Hepatocyte (in vitro differentiated cells): Measurements from ENCODE around the gene PCBP3. TPM values are rescaled to one million over a fixed set of nuclear protein-coding genes. Genes with fewer than 3 reads are reported as not detected.

Experiments
- DNase-seq: peaks from one replicate; pipeline ENCODE4 v3.0.0-alpha.2; 2016; ENCODE audit warnings: low spot score
- H2AFZ ChIP-seq: fragments of 200-600 bp; sonication (generic); 2 replicates; pipeline ENCODE4 v1.6.0; 2016; ENCODE audit warnings: antibody characterized with exemption, mild to moderate bottlenecking
- H3K27ac ChIP-seq: fragments of 200-600 bp; sonication (generic); 2 replicates; pipeline ENCODE4 v1.5.1; 2016; ENCODE audit warnings: mild to moderate bottlenecking
- H3K27me3 ChIP-seq: fragments of 200-600 bp; sonication (generic); 2 replicates; pipeline ENCODE4 v1.6.1; 2016
- H3K36me3 ChIP-seq: fragments of 200-600 bp; sonication (generic); replicated peaks from 2 replicates; pipeline ENCODE4 v1.5.1; 2016; ENCODE audit warnings: low read depth; ENCODE audit not compliant: insufficient read depth
- H3K4me1 ChIP-seq: fragments of 200-600 bp; sonication (generic); 2 replicates; pipeline ENCODE4 v1.5.1; 2016; ENCODE audit warnings: mild to moderate bottlenecking, moderate library complexity; ENCODE audit not compliant: insufficient read depth
- H3K4me2 ChIP-seq: fragments of 200-600 bp; sonication (generic); 2 replicates; pipeline ENCODE4 v1.6.0; 2016
- H3K4me3 ChIP-seq: fragments of 200-600 bp; sonication (generic); 2 replicates; pipeline ENCODE4 v1.5.1; 2016; ENCODE audit warnings: mild to moderate bottlenecking
- H3K79me2 ChIP-seq: fragments of 200-600 bp; sonication (generic); 2 replicates; pipeline ENCODE4 v1.6.0; 2017; ENCODE audit warnings: mild to moderate bottlenecking
- H3K9me2 ChIP-seq: fragments of 200-600 bp; sonication (generic); replicated peaks from 2 replicates; pipeline ENCODE4 v1.6.0; 2017; ENCODE audit warnings: mild to moderate bottlenecking; ENCODE audit not compliant: insufficient read depth
- H3K9me3 ChIP-seq: fragments of 200-600 bp; sonication (generic); 2 replicates; pipeline ENCODE4 v1.5.1; 2016; ENCODE audit warnings: low read depth, mild to moderate bottlenecking
- H4K20me1 ChIP-seq: fragments of 200-600 bp; sonication (generic); 2 replicates; pipeline ENCODE4 v1.6.0; 2016; ENCODE audit warnings: mild to moderate bottlenecking; ENCODE audit not compliant: insufficient read depth, poor library complexity, severe bottlenecking
- CTCF ChIP-seq: fragments of 200-600 bp; sonication (generic); IDR thresholded peaks from 2 replicates; pipeline ENCODE4 v1.5.1; 2016; ENCODE audit warnings: antibody characterized with exemption, mild to moderate bottlenecking; ENCODE audit not compliant: poor library complexity
- EZH2 ChIP-seq: fragments of 200-600 bp; sonication (generic); IDR thresholded peaks from 2 replicates; pipeline ENCODE4 v1.6.1; 2016; ENCODE audit warnings: antibody characterized with exemption, mild to moderate bottlenecking, borderline replicate concordance
- EZH2phosphoT487 ChIP-seq: fragments of 200-600 bp; sonication (generic); IDR thresholded peaks from one replicate; pipeline ENCODE4 v1.6.1; 2018; ENCODE audit warnings: antibody characterized with exemption, mild to moderate bottlenecking, low read depth, moderate library complexity; ENCODE audit not compliant: unreplicated experiment, severe bottlenecking
- WGBS: methylation state at CpG from one replicate; pipeline ENCODE4 v1.1.6; 2016; ENCODE audit warnings: low lambda C conversion rate; ENCODE audit errors: missing lambda C conversion rate; 5-methylcytosine and 5-hydroxymethylcytosine counted together
- polyA plus RNA-seq: library from polyadenylated mRNA; unstranded; fragments of >200 nt; fragmentation: Nextera tagmentation; extraction: Ambion mirVana; gene quantifications from 2 replicates; pipeline ENCODE4 v1.2.1, GENCODE V29; 2016
- total RNA-seq: library from RNA; depleted of rRNA; stranded (reverse); fragments of >200 nt; gene quantifications from 2 replicates; pipeline ENCODE4 v1.2.3, GENCODE V29; 2014

PCBP3 gene
- total and polyA plus RNA-seq, 2 experiments from 2014 or later = 3.1 to 8.8 TPM

- no peak overlapping the region for H2AFZ ChIP-seq
Observed at GRCh38 chr21:45699966-45700365, 56.4 kb downstream of the PCBP3 start.

GRCh38 chr21:45700461-45700860 lies 56.9 kb downstream of the PCBP3 start:
- Histone ChIP-seq H4K20me1 (no peaks in the 10 kb centered on the region), H3K9me2 (no peaks in the 10 kb centered on the region), H3K9me3 (no peaks in the 10 kb centered on the region), H3K4me2 (no peak overlapping the region), H3K27ac (no peak overlapping the region), H3K4me3 (no peak overlapping the region), H3K79me2 (no peaks in the 10 kb centered on the region), H2AFZ (no peak overlapping the region), H3K4me1 (no peaks in the 10 kb centered on the region), H3K27me3 (no peaks in the 10 kb centered on the region), H3K36me3 (no peaks in the 10 kb centered on the region)
- DNase-seq = no peak
- 93% methylated on average over 6 of the region's 6 CpGs for WGBS
- TF ChIP-seq EZH2phosphoT487 (no peak), EZH2 (no peak), CTCF (no peak)

More at GRCh38 chr21:45699966-45700365, 56.4 kb downstream of the PCBP3 start:
- H3K27me3 ChIP-seq = no peaks in the 10 kb centered on the region
- no peaks in the 10 kb centered on the region for H3K4me1 ChIP-seq
- H4K20me1 ChIP-seq = no peaks in the 10 kb centered on the region
- WGBS = 86% methylated on average over 1 of the region's 1 CpG
- H3K4me3 ChIP-seq = no peak overlapping the region
- H3K79me2 ChIP-seq = no peaks in the 10 kb centered on the region
- no peak for DNase-seq
- no peaks in the 10 kb centered on the region for H3K9me2 ChIP-seq
- no peak overlapping the region for H3K4me2 ChIP-seq
- no peak overlapping the region for H3K27ac ChIP-seq
- H3K9me3 ChIP-seq = no peaks in the 10 kb centered on the region
- TF ChIP-seq EZH2 = no peak
- no peaks in the 10 kb centered on the region for H3K36me3 ChIP-seq

- 88% methylated on average over 13 of the region's 13 CpGs for WGBS
- Histone ChIP-seq H3K79me2 (no peaks in the 10 kb centered on the region), H3K4me3 (no peak overlapping the region), H3K9me3 (no peaks in the 10 kb centered on the region), H3K27ac (no peak overlapping the region), H3K4me1 (no peaks in the 10 kb centered on the region), H3K27me3 (no peaks in the 10 kb centered on the region), H3K4me2 (no peak overlapping the region), H3K9me2 (no peaks in the 10 kb centered on the region), H3K36me3 (no peaks in the 10 kb centered on the region), H2AFZ (no peak overlapping the region), H4K20me1 (no peaks in the 10 kb centered on the region)
- no peak for DNase-seq
- TF ChIP-seq EZH2phosphoT487 = no peak
- no peak for TF ChIP-seq CTCF
Observed at GRCh38 chr21:45704311-45705108, 61.0 kb downstream of the PCBP3 start.

- TF ChIP-seq EZH2 (no peak), CTCF (no peak), EZH2phosphoT487 (no peak)
- no peaks in the 10 kb centered on the region for H3K4me1 ChIP-seq
- WGBS = 67% methylated on average over 1 of the region's 1 CpG
Observed at GRCh38 chr21:45706299-45706698, 62.8 kb downstream of the PCBP3 start.

More at GRCh38 chr21:45706299-45706698, 62.8 kb downstream of the PCBP3 start:
- Histone ChIP-seq H3K4me2 (no peak overlapping the region), H3K79me2 (no peaks in the 10 kb centered on the region), H4K20me1 (no peaks in the 10 kb centered on the region), H3K9me2 (no peaks in the 10 kb centered on the region), H3K4me3 (no peak overlapping the region), H2AFZ (no peak overlapping the region), H3K27me3 (no peaks in the 10 kb centered on the region), H3K9me3 (no peaks in the 10 kb centered on the region), H3K27ac (no peak overlapping the region), H3K36me3 (no peaks in the 10 kb centered on the region)
- no peak for DNase-seq
